Measurements from ENCODE around the gene HHEX.

- TF ChIP-seq CTCF (IDR thresholded peaks at IDR 0.05): no peak
- no peak for TF ChIP-seq POLR2AphosphoS5 (IDR thresholded peaks at IDR 0.05; ENCODE audit: insufficient read depth in 1 of 2, low read depth in 1 of 2)
Measured at GRCh38 chr10:92699193-92699517, 9.4 kb downstream of the HHEX start.
